CD4-positive, alpha-beta T cell (primary cell): ENCODE results near the gene TMEM106C. TPM values are rescaled to one million over a fixed set of nuclear protein-coding genes. Genes with fewer than 3 reads are reported as not detected.

Experiments
- ATAC-seq: fragments of 200-7000 bp; cut with Tn5 transposase; one replicate; pipeline ENCODE4 v1.10.0; 2022; ENCODE audit warnings: mild to moderate bottlenecking; ENCODE audit not compliant: poor library complexity
- CTCF ChIA-PET: fragments of 350-600 bp; sonication (Branson Sonifier 250); formaldehyde crosslinking; loops from one replicate; lab custom pipeline; 2021; ENCODE audit warnings: antibody characterized with exemption, inconsistent platforms; lab: Charles Lee
- POLR2A ChIA-PET: fragments of 350-600 bp; sonication (Branson Sonifier 250); formaldehyde crosslinking; loops from one replicate; lab custom pipeline; 2021; ENCODE audit warnings: antibody characterized with exemption, inconsistent platforms; lab: Charles Lee
- DNase-seq, 14 experiments: peaks; one replicate each; pipeline ENCODE4 v3.0.0-alpha.2; 2013 to 2020; ENCODE audit warnings: mixed read lengths in 2 of 14
- H3K27ac ChIP-seq, 2 donors: one replicate each; pipeline versions ENCODE4 v1.5.1 to v1.7.0; 2013; ENCODE audit warnings: low read length in 2 of 2, low read depth in 1 of 2, mild to moderate bottlenecking in 1 of 2
- H3K27me3 ChIP-seq, 2 experiments: 1 replicate in 1 of 2; 2 replicates in 1 of 2; pipeline versions ENCODE4 v1.6.1 to v1.7.0; 2013; ENCODE audit warnings: low read length in 2 of 2, control low read depth in 1 of 2, mild to moderate bottlenecking in 1 of 2, moderate library complexity in 1 of 2; ENCODE audit not compliant: insufficient read depth in 2 of 2, control insufficient read depth in 1 of 2
- H3K36me3 ChIP-seq: one replicate; pipeline ENCODE4 v1.6.1; 2013; ENCODE audit warnings: low read length, control low read depth; ENCODE audit not compliant: insufficient read depth
- H3K4me1 ChIP-seq: one replicate; pipeline ENCODE4 v1.6.1; 2013; ENCODE audit warnings: low read length, control low read depth; ENCODE audit not compliant: insufficient read depth
- H3K4me3 ChIP-seq: one replicate; pipeline ENCODE4 v1.5.1; 2013; ENCODE audit warnings: mild to moderate bottlenecking, low read length, moderate library complexity
- H3K9me3 ChIP-seq, 2 experiments: 1 replicate in 1 of 2; 2 replicates in 1 of 2; pipeline versions ENCODE4 v1.6.1 to v1.7.0; 2013; ENCODE audit warnings: low read length in 2 of 2, mild to moderate bottlenecking in 2 of 2, control low read depth in 1 of 2, moderate library complexity in 1 of 2; ENCODE audit not compliant: control insufficient read depth in 1 of 2, insufficient read depth in 1 of 2
- H3K27ac Mint-ChIP-seq: one replicate; pipeline ENCODE4 v1.8.0; 2020; ENCODE audit warnings: mixed read lengths
- H3K27me3 Mint-ChIP-seq: one replicate; pipeline ENCODE4 v1.8.0; 2021; ENCODE audit warnings: mixed read lengths
- H3K36me3 Mint-ChIP-seq: one replicate; pipeline ENCODE4 v1.8.0; 2021; ENCODE audit warnings: low read depth, mixed read lengths
- H3K4me1 Mint-ChIP-seq: one replicate; pipeline ENCODE4 v1.8.0; 2021; ENCODE audit warnings: low read depth, mixed read lengths
- H3K4me3 Mint-ChIP-seq: one replicate; pipeline ENCODE4 v1.8.0; 2020; ENCODE audit warnings: mild to moderate bottlenecking, mixed read lengths
- H3K9me3 Mint-ChIP-seq: one replicate; pipeline ENCODE4 v1.8.0; 2020; ENCODE audit warnings: mixed read lengths
- intact Hi-C, 2 experiments: fragments of 100-400 bp; cut with DNase I in 1 of 2; cut with micrococcal nuclease in 1 of 2; formaldehyde crosslinking; loops; one replicate each; pipeline versions ENCODE4 v1.15.1 to v1.9.0; 2023 to 2025; cut with DNase I, micrococcal nuclease
- total RNA-seq, 174 experiments: library from RNA in 2 of 174; stranded (reverse) in 2 of 174; gene quantifications; one replicate each; pipeline ENCODE4 v1.2.3 and lab custom pipeline; 2021 to 2026
- TF ChIP-seq, protein P1 (sequence below): fragments of 200-600 bp; IDR thresholded peaks from one replicate; pipeline ENCODE4 v1.8.0; 2022; ENCODE audit warnings: antibody characterized with exemption, mild to moderate bottlenecking

Gene TMEM106C
- total RNA-seq, 2 experiments from 2014 or later = 17.4 to 20.3 TPM

DNA sequence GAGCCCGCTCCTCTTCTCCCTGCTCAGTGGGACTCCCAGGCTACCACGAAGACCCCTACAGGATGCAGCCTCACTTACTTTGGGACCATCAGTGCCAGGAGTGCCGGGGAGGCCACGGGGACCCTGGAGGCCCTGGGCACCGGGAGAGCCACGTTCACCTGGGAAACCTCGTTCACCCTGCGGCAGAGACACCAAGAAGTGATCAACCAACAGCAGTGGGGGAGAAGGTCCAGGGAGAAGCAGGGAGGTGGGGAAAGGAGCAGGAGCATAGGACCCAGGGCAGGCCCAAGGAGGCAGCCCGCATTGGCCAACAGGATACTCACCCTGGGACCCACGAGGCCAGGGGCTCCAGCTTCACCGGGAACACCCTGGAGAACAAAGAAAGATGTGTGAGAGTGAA, 19.4 kb downstream of the TMEM106C start:
- no peaks in the 10 kb centered on the region for H3K9me3 Mint-ChIP-seq
- H3K4me3 Mint-ChIP-seq = no peak overlapping the region
- no peaks in the 10 kb centered on the region for H3K36me3 Mint-ChIP-seq
- Histone ChIP-seq H3K36me3 (no peaks in the 10 kb centered on the region), H3K9me3 (no peaks in the 10 kb centered on the region), H3K27me3 (no peaks in the 10 kb centered on the region), H3K4me3 (no peak overlapping the region), H3K4me1 (no peaks in the 10 kb centered on the region), H3K27ac (no peak overlapping the region)
- POLR2A ChIA-PET = no interaction called here
- intact Hi-C loops = no loop called here
- H3K4me1 Mint-ChIP-seq = no peaks in the 10 kb centered on the region
- no peak overlapping the region for H3K27ac Mint-ChIP-seq
- peaks cover 3% of the 10 kb centered on the region for H3K27me3 Mint-ChIP-seq
- CTCF ChIA-PET = interaction anchor here (0.7 kb wide), 1 partner anchor 635 kb away, joined by 3 read pairs; no protein-coding TSS in a partner anchor
- DNase-seq = no peak
- no peak for ATAC-seq
- TF ChIP-seq, protein P1, sequence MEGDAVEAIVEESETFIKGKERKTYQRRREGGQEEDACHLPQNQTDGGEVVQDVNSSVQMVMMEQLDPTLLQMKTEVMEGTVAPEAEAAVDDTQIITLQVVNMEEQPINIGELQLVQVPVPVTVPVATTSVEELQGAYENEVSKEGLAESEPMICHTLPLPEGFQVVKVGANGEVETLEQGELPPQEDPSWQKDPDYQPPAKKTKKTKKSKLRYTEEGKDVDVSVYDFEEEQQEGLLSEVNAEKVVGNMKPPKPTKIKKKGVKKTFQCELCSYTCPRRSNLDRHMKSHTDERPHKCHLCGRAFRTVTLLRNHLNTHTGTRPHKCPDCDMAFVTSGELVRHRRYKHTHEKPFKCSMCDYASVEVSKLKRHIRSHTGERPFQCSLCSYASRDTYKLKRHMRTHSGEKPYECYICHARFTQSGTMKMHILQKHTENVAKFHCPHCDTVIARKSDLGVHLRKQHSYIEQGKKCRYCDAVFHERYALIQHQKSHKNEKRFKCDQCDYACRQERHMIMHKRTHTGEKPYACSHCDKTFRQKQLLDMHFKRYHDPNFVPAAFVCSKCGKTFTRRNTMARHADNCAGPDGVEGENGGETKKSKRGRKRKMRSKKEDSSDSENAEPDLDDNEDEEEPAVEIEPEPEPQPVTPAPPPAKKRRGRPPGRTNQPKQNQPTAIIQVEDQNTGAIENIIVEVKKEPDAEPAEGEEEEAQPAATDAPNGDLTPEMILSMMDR = no peak

DNA sequence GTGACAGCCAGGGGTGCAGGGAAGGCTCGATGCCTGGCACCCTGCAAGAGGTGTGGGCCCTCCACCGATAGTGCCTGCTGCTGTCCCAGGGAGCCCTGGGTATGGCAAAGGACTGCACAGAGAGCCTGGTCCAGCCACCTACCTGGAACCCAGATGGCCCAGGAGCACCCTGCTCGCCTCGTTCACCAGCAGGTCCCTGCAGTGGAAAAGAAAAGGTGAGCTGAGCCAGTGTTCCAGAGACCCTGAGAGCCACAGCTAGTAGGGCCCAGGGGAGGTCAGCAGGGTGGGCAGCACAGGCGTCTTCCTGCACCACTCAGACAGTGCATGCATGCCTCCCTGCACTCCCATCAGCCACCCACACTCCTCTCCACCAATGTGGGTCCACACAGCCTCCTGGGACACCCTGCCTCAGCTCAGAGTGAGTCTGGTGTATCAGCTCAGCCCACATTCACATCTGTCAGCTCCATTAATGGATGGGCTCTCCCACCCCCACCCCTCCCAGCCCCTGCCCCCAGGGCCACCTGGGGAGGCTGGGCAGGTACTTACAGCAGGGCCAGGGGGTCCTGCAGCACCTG, 20.2 kb downstream of the TMEM106C start:
- Mint-ChIP-seq H3K27me3 (peaks cover 3% of the 10 kb centered on the region), H3K9me3 (no peaks in the 10 kb centered on the region), H3K36me3 (no peaks in the 10 kb centered on the region), H3K27ac (no peak overlapping the region), H3K4me1 (no peaks in the 10 kb centered on the region), H3K4me3 (no peak overlapping the region)
- Histone ChIP-seq H3K36me3 (no peaks in the 10 kb centered on the region), H3K9me3 (no peaks in the 10 kb centered on the region), H3K4me1 (no peaks in the 10 kb centered on the region), H3K27ac (no peak overlapping the region), H3K27me3 (no peaks in the 10 kb centered on the region), H3K4me3 (no peak overlapping the region)
- no peak for DNase-seq
- CTCF ChIA-PET = no interaction called here
- intact Hi-C loops = no loop called here
- no peak for ATAC-seq
- TF ChIP-seq, protein P1 = no peak
- POLR2A ChIA-PET = no interaction called here

DNA sequence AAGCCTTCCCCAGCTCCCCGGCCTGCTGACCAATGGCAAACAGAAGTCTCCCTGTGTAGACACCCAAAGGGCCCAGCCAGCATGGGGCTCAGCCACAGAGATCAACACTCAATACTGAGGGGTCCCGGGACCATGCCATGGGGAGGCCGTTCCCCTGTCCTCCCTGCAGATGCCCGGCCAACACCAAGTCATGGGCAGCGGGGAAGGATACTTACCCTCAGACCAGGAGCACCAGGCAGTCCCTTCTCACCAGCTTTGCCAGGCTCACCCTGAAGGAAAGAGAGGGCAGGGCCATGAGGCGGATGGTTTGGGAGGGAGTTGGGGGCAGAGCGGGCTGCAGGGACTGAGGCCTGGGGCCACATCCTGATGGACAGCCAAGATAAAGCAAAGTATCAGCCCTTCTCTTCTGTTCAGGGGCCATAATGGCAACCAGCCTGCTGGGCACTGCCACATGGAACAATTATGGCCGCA, 21.0 kb downstream of the TMEM106C start:
- TF ChIP-seq, protein P1 = no peak
- no peak overlapping the region for H3K27ac ChIP-seq
- ATAC-seq (no peak), DNase-seq (no peak)
- Mint-ChIP-seq H3K36me3 (no peaks in the 10 kb centered on the region), H3K27me3 (peaks cover 3% of the 10 kb centered on the region), H3K9me3 (no peaks in the 10 kb centered on the region), H3K27ac (no peak overlapping the region), H3K4me1 (peaks cover under 1% of the 10 kb centered on the region), H3K4me3 (no peak overlapping the region)
- no peaks in the 10 kb centered on the region for H3K9me3 ChIP-seq
- H3K27me3 ChIP-seq = no peaks in the 10 kb centered on the region
- intact Hi-C loops = no loop called here
- H3K4me3 ChIP-seq = no peak overlapping the region
- CTCF ChIA-PET = no interaction called here
- peaks cover 7% of the 10 kb centered on the region for H3K4me1 ChIP-seq
- POLR2A ChIA-PET = no interaction called here
- no peaks in the 10 kb centered on the region for H3K36me3 ChIP-seq
